ENCODE data around the gene TSPEAR.

Gene TSPEAR

GRCh38 chr21:44718093-44718492 lies 6.7 kb upstream of the TSPEAR start:
- no peak for DNase-seq

- DNase-seq, result no peak
Measured at GRCh38 chr21:44716984-44717383, 5.6 kb upstream of the TSPEAR start.

GRCh38 chr21:44714905-44715304 lies 3.5 kb upstream of the TSPEAR start:
- no peak for DNase-seq

GRCh38 chr21:44713846-44714245 lies 2.5 kb upstream of the TSPEAR start:
- no peak for DNase-seq

- no peak for DNase-seq
Measured at GRCh38 chr21:44713130-44713529, 1.8 kb upstream of the TSPEAR start.

- no peak for DNase-seq
Measured at GRCh38 chr21:44712203-44713028, 1.0 kb upstream of the TSPEAR start.

- no peak for DNase-seq
Measured at GRCh38 chr21:44710756-44711326, 531 bp downstream of the TSPEAR start.

GRCh38 chr21:44710294-44710665 lies 1.1 kb downstream of the TSPEAR start:
- no peak for DNase-seq

- DNase-seq, result peak; percentile 44
Measured at GRCh38 chr21:44709426-44710293, 1.7 kb downstream of the TSPEAR start.

GRCh38 chr21:44708866-44709425 lies 2.4 kb downstream of the TSPEAR start:
- no peak for DNase-seq

GRCh38 chr21:44708213-44708865 lies 3.0 kb downstream of the TSPEAR start:
- no peak for DNase-seq

GRCh38 chr21:44706706-44707581 lies 4.4 kb downstream of the TSPEAR start:
- no peak for DNase-seq

- DNase-seq, result no peak
Measured at GRCh38 chr21:44706026-44706705, 5.2 kb downstream of the TSPEAR start.

- no peak for DNase-seq
Measured at GRCh38 chr21:44704636-44705001, 6.8 kb downstream of the TSPEAR start.

GRCh38 chr21:44703731-44704635 lies 7.4 kb downstream of the TSPEAR start:
- no peak for DNase-seq

GRCh38 chr21:44702973-44703730 lies 8.2 kb downstream of the TSPEAR start:
- no peak for DNase-seq

- DNase-seq, result no peak
Measured at GRCh38 chr21:44702111-44702972, 9.0 kb downstream of the TSPEAR start.

- DNase-seq, result no peak
Measured at GRCh38 chr21:44701541-44701940, 9.8 kb downstream of the TSPEAR start.
